Heart left ventricle (tissue), 13 donors: ENCODE measurements around the gene APRT.

Experiments used
- POLR2A ChIP-seq, 2 donors: fragments of 450-650 bp; IDR thresholded peaks; one replicate each; pipeline ENCODE4 v1.6.1; 2017; ENCODE audit warnings: antibody characterized with exemption in 2 of 2, mild to moderate bottlenecking in 2 of 2, moderate library complexity in 2 of 2
- TF ChIP-seq, protein P1 (sequence below), 12 donors: fragments of 200-600 bp; sonication (generic) in 4 of 12; IDR thresholded peaks; one replicate each; pipeline versions ENCODE4 v1.5.0 to v1.8.0; 2018 to 2022; ENCODE audit warnings: antibody characterized with exemption in 12 of 12, mild to moderate bottlenecking in 5 of 12
- donor health status: ischemic (EF 13 %, LVEDD 7.1; RV severe dilation, severe dysfunction).
- donor health status: DM: no; HTN: yes; CAD: no.
- donor health status: DM: no; HTN: no; CAD: no.
- donor health status: ischemic (EF 25% LVEDD 6.9; RV normal size, moderate dysfunction).
- donor health status: ischemic (EF 25% LVEDD 5.7; RV mildly dilated, moderate dysfunction).
- donor health status: ischemic (EF 35%, LVEDD 5.7; RV mildly dilated, moderate dysfunction).
- donor health status: nonischemic (EF 11% LVEDD 7.7; RV severe dilation, severe dysfunction).
- donor health status: DM: yes; HTN: yes; CAD: no.
- donor health status: PGD.
- donor health status: ischemic (EF 29% LVEDD 5.4; RV normal size, mild dysfunction).
- donor health status: nonischemic (EF 23%, LVEDD 6.1; RV moderate dilation, normal function).

DNA sequence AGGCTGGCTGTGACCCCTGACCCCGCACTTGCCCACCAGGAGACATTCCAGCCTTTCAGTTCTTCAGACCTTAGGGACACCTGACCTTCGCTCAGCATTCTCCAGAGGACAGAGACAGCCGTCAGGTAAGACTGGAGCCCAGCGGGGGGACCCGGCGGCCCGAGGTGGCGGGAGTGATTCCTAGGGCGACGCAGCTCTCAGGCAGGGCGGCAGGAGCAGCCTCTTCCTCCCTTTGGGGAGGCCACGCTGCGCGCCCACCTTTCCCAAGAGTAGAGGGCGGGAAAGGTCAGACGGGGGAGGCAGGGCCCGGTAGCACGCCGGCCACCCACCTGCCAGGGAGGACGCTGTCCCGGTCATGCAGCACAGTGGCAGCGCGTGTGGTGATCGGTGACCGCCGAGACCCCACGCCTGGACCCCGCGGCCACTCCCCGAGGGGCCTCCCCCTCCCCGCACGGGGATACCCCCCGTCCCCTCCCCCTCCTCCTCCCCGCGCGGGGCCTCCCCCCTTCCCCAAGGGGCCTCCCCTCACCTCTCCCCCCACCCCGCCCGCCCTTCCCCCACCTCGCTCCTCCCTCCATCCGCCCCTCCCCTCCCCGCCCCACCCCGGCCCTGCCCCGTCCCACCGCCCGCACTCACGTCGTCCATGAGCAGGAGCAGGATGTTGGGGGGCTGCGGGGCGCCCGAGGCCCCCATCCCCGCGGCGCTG is 44.5 kb upstream of the APRT start:
- TF ChIP-seq, protein P1, sequence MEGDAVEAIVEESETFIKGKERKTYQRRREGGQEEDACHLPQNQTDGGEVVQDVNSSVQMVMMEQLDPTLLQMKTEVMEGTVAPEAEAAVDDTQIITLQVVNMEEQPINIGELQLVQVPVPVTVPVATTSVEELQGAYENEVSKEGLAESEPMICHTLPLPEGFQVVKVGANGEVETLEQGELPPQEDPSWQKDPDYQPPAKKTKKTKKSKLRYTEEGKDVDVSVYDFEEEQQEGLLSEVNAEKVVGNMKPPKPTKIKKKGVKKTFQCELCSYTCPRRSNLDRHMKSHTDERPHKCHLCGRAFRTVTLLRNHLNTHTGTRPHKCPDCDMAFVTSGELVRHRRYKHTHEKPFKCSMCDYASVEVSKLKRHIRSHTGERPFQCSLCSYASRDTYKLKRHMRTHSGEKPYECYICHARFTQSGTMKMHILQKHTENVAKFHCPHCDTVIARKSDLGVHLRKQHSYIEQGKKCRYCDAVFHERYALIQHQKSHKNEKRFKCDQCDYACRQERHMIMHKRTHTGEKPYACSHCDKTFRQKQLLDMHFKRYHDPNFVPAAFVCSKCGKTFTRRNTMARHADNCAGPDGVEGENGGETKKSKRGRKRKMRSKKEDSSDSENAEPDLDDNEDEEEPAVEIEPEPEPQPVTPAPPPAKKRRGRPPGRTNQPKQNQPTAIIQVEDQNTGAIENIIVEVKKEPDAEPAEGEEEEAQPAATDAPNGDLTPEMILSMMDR (IDR thresholded peaks at IDR 0.05): no peak
- no peak for TF ChIP-seq POLR2A (IDR thresholded peaks at IDR 0.05)
